NB4 (cell line): ENCODE data around the gene DNAJB12.
"Not testable (repeated sequence)": the region's sequence is repeated elsewhere in the genome, so short reads cannot be mapped to it uniquely, and the experiment has no call there.

Experiments
- POLR2A ChIP-seq: IDR thresholded peaks from 2 replicates; pipeline ENCODE4 v1.6.1; 2011; ENCODE audit warnings: mild to moderate bottlenecking; ENCODE audit not compliant: insufficient read length; ENCODE audit errors: extremely low read depth
- TF ChIP-seq, protein P1 (sequence below): IDR thresholded peaks from one replicate; pipeline ENCODE4 v1.5.1; 2012; ENCODE audit warnings: low read depth, low read length
- TF ChIP-seq, protein P2 (sequence below): IDR thresholded peaks from 2 replicates; pipeline ENCODE4 v1.6.1; 2011; ENCODE audit warnings: low read depth, low read length

GRCh38 chr10:72395581-72395980 lies 40.9 kb upstream of the DNAJB12 start:
- TF ChIP-seq, protein P1, sequence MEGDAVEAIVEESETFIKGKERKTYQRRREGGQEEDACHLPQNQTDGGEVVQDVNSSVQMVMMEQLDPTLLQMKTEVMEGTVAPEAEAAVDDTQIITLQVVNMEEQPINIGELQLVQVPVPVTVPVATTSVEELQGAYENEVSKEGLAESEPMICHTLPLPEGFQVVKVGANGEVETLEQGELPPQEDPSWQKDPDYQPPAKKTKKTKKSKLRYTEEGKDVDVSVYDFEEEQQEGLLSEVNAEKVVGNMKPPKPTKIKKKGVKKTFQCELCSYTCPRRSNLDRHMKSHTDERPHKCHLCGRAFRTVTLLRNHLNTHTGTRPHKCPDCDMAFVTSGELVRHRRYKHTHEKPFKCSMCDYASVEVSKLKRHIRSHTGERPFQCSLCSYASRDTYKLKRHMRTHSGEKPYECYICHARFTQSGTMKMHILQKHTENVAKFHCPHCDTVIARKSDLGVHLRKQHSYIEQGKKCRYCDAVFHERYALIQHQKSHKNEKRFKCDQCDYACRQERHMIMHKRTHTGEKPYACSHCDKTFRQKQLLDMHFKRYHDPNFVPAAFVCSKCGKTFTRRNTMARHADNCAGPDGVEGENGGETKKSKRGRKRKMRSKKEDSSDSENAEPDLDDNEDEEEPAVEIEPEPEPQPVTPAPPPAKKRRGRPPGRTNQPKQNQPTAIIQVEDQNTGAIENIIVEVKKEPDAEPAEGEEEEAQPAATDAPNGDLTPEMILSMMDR: not testable (repeated sequence)
- TF ChIP-seq POLR2A: not testable (repeated sequence)
- TF ChIP-seq, protein P2, sequence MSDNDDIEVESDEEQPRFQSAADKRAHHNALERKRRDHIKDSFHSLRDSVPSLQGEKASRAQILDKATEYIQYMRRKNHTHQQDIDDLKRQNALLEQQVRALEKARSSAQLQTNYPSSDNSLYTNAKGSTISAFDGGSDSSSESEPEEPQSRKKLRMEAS: not testable (repeated sequence)
